Activated B cell treated with CpG ODN at 0.5 μM for 24 hours (primary cell): ENCODE results near the gene LHX3. TPM values are rescaled to one million over a fixed set of nuclear protein-coding genes. Genes with fewer than 3 reads are reported as not detected.

ENCODE experiments used
- ATAC-seq: fragments of 200-7000 bp; cut with Tn5 transposase; one replicate; pipeline ENCODE4 v1.10.0; 2021; ENCODE audit warnings: low read depth, mild to moderate bottlenecking, moderate library complexity
- CTCF ChIA-PET: fragments of 350-600 bp; sonication (Branson Sonifier 250); formaldehyde crosslinking; loops from one replicate; lab custom pipeline; 2021; ENCODE audit warnings: antibody characterized with exemption; lab: Charles Lee
- POLR2A ChIA-PET: fragments of 350-600 bp; sonication (Branson Sonifier 250); formaldehyde crosslinking; loops from one replicate; lab custom pipeline; 2021; ENCODE audit warnings: antibody characterized with exemption; lab: Charles Lee
- DNase-seq: peaks from one replicate; pipeline ENCODE4 v3.0.0; 2022
- H3K27ac Mint-ChIP-seq: one replicate; pipeline ENCODE4 v1.8.0; 2020; ENCODE audit warnings: mixed read lengths
- H3K27me3 Mint-ChIP-seq: one replicate; pipeline ENCODE4 v1.8.0; 2021; ENCODE audit warnings: mixed read lengths
- H3K36me3 Mint-ChIP-seq: one replicate; pipeline ENCODE4 v1.8.0; 2021; ENCODE audit warnings: low read depth, mixed read lengths
- H3K4me1 Mint-ChIP-seq: one replicate; pipeline ENCODE4 v1.8.0; 2021; ENCODE audit warnings: mixed read lengths
- H3K4me3 Mint-ChIP-seq: one replicate; pipeline ENCODE4 v1.8.0; 2020; ENCODE audit warnings: mild to moderate bottlenecking, mixed read lengths
- H3K9me3 Mint-ChIP-seq: one replicate; pipeline ENCODE4 v1.8.0; 2020; ENCODE audit warnings: mixed read lengths
- intact Hi-C: fragments of 100-400 bp; cut with micrococcal nuclease; formaldehyde crosslinking; loops from one replicate; pipeline ENCODE4 v1.15.1; 2024
- total RNA-seq: library from RNA; stranded (reverse); gene quantifications from 2 replicates; pipeline ENCODE4 v1.2.3, GENCODE V29; 2022
- TF ChIP-seq, protein P1 (sequence below): fragments of 200-600 bp; IDR thresholded peaks from one replicate; pipeline ENCODE4 v1.8.0; 2022; ENCODE audit warnings: antibody characterized with exemption, mild to moderate bottlenecking

Gene LHX3
- total RNA-seq, 1 donor from 2014 or later: not detected

DNA sequence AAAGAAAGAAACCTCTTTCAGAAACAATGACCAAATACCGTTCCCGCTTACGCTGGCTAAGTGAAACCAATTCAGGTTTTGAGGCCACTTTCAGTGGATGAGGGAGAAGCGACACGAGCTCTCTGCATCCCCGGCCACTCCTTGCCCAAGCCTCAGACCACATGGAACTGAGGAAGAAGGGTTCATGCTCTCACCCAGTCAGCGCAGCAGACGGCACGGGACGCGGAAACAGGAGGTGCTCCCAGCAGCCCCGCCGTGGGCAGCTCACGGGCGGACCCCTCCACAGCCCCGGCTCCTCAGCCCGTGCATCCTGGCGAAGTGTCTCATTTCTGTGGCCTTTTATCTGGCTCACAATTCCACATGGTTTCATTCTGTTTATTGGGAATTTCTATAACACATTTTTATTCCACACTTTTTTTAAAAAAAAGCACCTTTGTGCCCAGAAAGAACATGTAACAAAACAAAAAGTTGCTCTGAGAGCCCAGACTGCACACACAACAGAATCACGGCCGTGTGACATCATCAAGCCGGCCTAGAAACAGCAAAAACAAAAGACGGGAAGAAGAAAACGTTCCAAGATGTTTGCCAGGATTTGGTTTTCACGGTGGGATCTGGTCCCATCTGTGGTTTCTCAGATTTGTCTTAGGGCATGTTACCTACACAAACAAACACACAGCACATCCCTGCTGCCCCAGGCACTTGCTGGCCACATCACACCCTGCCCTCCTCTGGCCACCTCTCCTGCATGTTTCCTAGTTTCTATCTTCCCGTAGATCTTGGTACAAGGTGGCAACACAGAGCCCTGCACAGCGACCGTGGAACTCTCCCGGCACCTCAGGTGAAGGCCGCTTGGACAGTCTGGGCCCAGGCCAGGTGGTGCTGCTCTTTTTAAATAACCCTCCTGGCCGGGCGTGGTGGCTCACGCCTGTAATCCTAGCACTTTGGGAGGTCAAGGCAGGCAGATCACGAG, 24.5 kb upstream of the LHX3 start:
- H3K27me3 Mint-ChIP-seq: no peaks in the 10 kb centered on the region
- H3K4me1 Mint-ChIP-seq: peaks cover 83% of the 10 kb centered on the region
- POLR2A ChIA-PET: no interaction called here
- H3K9me3 Mint-ChIP-seq: no peaks in the 10 kb centered on the region
- peaks cover 74% of the 10 kb centered on the region for H3K36me3 Mint-ChIP-seq
- no peak for DNase-seq
- ATAC-seq: no peak
- TF ChIP-seq, protein P1, sequence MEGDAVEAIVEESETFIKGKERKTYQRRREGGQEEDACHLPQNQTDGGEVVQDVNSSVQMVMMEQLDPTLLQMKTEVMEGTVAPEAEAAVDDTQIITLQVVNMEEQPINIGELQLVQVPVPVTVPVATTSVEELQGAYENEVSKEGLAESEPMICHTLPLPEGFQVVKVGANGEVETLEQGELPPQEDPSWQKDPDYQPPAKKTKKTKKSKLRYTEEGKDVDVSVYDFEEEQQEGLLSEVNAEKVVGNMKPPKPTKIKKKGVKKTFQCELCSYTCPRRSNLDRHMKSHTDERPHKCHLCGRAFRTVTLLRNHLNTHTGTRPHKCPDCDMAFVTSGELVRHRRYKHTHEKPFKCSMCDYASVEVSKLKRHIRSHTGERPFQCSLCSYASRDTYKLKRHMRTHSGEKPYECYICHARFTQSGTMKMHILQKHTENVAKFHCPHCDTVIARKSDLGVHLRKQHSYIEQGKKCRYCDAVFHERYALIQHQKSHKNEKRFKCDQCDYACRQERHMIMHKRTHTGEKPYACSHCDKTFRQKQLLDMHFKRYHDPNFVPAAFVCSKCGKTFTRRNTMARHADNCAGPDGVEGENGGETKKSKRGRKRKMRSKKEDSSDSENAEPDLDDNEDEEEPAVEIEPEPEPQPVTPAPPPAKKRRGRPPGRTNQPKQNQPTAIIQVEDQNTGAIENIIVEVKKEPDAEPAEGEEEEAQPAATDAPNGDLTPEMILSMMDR: no peak
- intact Hi-C loops: loop anchor here (5.0 kb wide), 2 partner anchors 112 to 253 kb away; partner anchors contain the start of genes SEC16A and TMEM250
- H3K4me3 Mint-ChIP-seq: no peak overlapping the region
- CTCF ChIA-PET: interaction anchor here (0.9 kb wide), 1 partner anchor 14 kb away, joined by 3 read pairs; no protein-coding TSS in a partner anchor
- H3K27ac Mint-ChIP-seq: peak overlapping the region; percentile 50

DNA sequence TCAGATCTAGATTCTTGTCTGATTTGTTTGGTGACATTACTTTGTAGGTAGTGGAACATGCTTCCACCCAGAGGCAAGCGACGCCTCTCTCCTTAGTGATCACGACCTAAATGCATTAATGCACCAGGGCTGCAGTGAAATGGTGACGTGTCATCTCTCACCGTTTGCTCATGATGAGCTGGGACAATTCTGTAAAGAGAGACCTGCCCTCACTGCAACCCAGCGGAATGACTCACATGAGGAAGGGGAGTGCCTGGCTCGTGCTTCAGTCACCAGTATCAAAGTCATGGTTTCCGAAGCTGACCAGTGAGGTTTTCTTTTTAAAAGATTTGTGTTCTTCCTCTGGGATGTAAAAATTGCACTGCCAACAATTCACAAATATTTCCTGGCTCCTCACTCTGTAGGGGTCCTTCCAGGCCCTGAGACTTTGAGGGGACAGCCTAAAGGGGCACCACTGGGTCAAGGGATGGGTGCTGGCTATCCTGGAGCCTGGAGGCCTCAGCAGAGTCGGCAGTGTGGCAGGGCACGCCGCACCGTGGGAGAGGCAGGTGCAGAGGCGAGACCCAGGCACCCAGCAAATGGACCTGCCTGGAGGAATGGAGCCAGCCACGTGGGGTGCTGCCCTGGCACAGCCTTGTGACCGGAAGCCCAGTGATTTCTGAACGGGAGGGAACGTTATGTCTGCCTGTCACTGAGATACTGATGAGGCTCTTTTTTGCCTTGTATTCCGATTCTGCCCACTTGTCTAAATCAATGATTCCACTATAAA, 23.4 kb upstream of the LHX3 start:
- DNase-seq (no peak), ATAC-seq (no peak)
- H3K36me3 Mint-ChIP-seq: peaks cover 72% of the 10 kb centered on the region
- H3K4me1 Mint-ChIP-seq: peaks cover 81% of the 10 kb centered on the region
- H3K4me3 Mint-ChIP-seq: peak overlapping the region; percentile 15
- TF ChIP-seq, protein P1: no peak
- intact Hi-C loops: loop anchor here (5.0 kb wide), 2 partner anchors 111 to 254 kb away; partner anchors contain the start of genes SEC16A and TMEM250
- no peaks in the 10 kb centered on the region for H3K27me3 Mint-ChIP-seq
- CTCF ChIA-PET: interaction anchor here (0.9 to 1.1 kb wide), 2 partner anchors 12 to 15 kb away, joined by 3 to 5 read pairs; no protein-coding TSS in a partner anchor
- POLR2A ChIA-PET: interaction anchor here (0.7 to 0.8 kb wide), 2 partner anchors 12 to 36 kb away, joined by 3 to 4 read pairs; no protein-coding TSS in a partner anchor
- peak overlapping the region; percentile 98 for H3K27ac Mint-ChIP-seq
- H3K9me3 Mint-ChIP-seq: no peaks in the 10 kb centered on the region

DNA sequence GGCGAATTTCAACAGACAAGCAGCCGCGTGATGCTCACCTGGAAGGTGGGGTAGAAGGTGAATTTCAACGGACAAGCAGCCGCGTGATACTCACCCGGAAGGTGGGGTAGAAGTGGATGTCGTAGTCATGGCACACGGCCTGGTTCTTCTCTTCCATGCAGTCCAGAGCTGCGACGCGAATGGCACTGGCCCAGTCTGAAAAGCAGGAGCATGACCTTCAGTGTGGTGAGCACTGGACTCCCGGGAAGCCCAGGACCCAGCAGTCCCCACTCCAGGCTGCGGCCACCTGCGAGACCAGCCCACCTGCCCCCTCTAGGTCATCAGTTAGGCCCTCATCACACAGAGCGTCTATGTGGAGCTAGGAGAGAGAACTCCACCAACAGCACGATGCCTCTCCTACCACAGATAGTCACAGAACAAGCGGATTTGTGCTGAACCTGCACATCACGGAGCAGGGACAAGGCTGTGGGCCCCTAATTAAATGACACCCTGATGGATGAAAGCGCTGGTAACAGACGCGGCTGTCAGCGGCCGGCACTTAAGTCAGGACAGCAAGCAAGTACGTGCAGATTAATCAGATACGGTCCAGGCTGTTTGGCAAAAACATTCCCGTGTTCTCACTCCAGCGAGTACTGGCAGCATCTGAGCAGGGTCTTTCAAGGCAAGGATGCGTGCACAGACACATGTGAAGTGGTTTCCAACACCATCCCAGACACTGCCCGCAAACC, 21.9 kb upstream of the LHX3 start:
- TF ChIP-seq, protein P1: no peak
- intact Hi-C loops: loop anchor here (1.0 to 5.0 kb wide), 3 partner anchors 57 to 255 kb away; partner anchors contain the start of genes SEC16A and TMEM250
- peak overlapping the region; percentile 4 for H3K4me3 Mint-ChIP-seq
- DNase-seq: no peak
- ChIA-PET POLR2A (interaction anchor here (1.0 to 4.1 kb wide), 4 partner anchors 11 to 18 kb away, joined by 4 to 60 read pairs (median 26); no protein-coding TSS in a partner anchor), CTCF (interaction anchor here (0.5 to 5.1 kb wide), 4 partner anchors 11 to 231 kb away, joined by 3 to 39 read pairs (median 10); no protein-coding TSS in a partner anchor)
- H3K27ac Mint-ChIP-seq: peak overlapping the region; percentile 98
- H3K9me3 Mint-ChIP-seq: no peaks in the 10 kb centered on the region
- H3K27me3 Mint-ChIP-seq: no peaks in the 10 kb centered on the region
- H3K36me3 Mint-ChIP-seq: peaks cover 79% of the 10 kb centered on the region
- peaks cover 81% of the 10 kb centered on the region for H3K4me1 Mint-ChIP-seq
- no peak for ATAC-seq

DNA sequence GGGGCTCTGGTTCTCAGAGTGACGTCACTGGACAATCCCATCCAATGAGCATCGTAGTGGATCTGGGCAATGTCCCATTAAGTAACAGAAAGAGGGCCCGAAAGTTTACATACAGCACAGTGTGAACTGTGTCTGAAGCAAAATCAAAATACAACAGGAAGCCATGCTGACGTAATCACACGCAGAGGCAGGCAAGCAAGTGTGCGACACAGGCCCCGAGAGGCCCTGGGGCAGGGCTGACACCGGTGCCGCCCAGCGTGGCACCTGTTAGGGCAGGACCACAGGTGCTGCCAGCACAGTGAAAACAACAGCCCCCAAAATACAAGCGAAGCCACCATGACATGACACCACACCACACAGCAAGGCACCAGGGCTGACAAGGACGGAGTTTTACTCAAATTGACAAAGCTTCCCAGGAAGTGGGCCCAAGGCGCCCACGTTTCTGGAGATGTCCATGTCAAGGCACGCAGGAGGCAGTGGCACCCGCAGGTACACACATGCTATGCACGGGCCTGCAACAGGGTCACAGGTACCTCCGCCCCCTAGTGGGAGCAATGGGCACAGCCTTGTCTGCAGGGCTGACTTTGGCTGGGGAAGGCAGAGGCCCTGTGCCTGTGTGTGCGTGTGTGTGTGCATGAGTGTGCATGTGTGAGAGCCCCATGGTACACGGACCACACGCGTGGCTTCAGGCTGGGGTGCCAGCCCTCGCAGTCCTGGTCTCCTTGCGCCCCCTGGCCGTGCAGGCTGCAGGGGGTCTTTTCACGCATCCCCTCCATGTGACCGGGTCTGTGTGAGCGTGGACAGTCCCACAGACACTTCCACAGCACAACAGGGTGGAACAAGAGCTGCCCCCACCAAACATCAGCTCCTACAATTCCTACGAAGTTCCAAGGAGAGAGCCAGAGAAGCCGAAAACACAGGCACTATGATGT, 21.1 kb upstream of the LHX3 start:
- DNase-seq: peak; percentile 70
- peak overlapping the region; percentile 79 for H3K4me3 Mint-ChIP-seq

More for the DNA sequence above, 21.1 kb upstream of the LHX3 start:
- CTCF ChIA-PET: interaction anchor here (0.5 to 5.1 kb wide), 7 partner anchors 11 to 232 kb away, joined by 3 to 39 read pairs (median 4); no protein-coding TSS in a partner anchor
- H3K4me1 Mint-ChIP-seq: peaks cover 80% of the 10 kb centered on the region
- POLR2A ChIA-PET: interaction anchor here (0.6 to 4.1 kb wide), 12 partner anchors 10 to 137 kb away, joined by 3 to 60 read pairs (median 8); partner anchors contain the start of genes DNLZ and QSOX2
- no peaks in the 10 kb centered on the region for H3K27me3 Mint-ChIP-seq
- H3K36me3 Mint-ChIP-seq: peaks cover 80% of the 10 kb centered on the region
- peak overlapping the region; percentile 98 for H3K27ac Mint-ChIP-seq
- H3K9me3 Mint-ChIP-seq: no peaks in the 10 kb centered on the region
- TF ChIP-seq, protein P1: peak; percentile 30
- intact Hi-C loops: loop anchor here (1.0 to 5.0 kb wide), 8 partner anchors 14 to 256 kb away; partner anchors contain the start of genes DNLZ, SEC16A and TMEM250
- ATAC-seq: peak; percentile 78
